Prostate gland (tissue), 2 donors: ENCODE measurements around the gene CLDN3. TPM values are rescaled to one million over a fixed set of nuclear protein-coding genes. Genes with fewer than 3 reads are reported as not detected.

Source experiments
- DNase-seq: peaks from one replicate; pipeline ENCODE4 v3.0.0-alpha.2; 2019; ENCODE audit warnings: low spot score
- H3K27ac ChIP-seq, 2 donors: fragments of 200-600 bp; sonication (generic); 2 replicates each; pipeline ENCODE4 v1.5.1; 2017 to 2019
- H3K27me3 ChIP-seq: fragments of 200-600 bp; sonication (generic); replicated peaks from 2 replicates; pipeline ENCODE4 v1.5.1; 2019; ENCODE audit not compliant: insufficient read depth
- H3K36me3 ChIP-seq, 2 donors: fragments of 200-600 bp; sonication (generic); 1 replicate in 1 of 2; 2 replicates in 1 of 2; pipeline versions ENCODE4 v1.5.1 to v1.8.1; 2017 to 2019
- H3K4me1 ChIP-seq: fragments of 200-600 bp; sonication (generic); replicated peaks from 2 replicates; pipeline ENCODE4 v1.5.1; 2019
- H3K4me3 ChIP-seq, 2 donors: fragments of 200-600 bp; sonication (generic); 2 replicates each; pipeline ENCODE4 v1.5.1; 2017 to 2019
- H3K9me3 ChIP-seq: fragments of 200-600 bp; sonication (generic); 2 replicates; pipeline ENCODE4 v1.5.1; 2017
- CTCF ChIP-seq, 4 experiments: fragments of 200-600 bp in 2 of 4; fragments of 450-650 bp in 2 of 4; sonication (generic) in 2 of 4; IDR thresholded peaks; 1 replicate in 3 of 4; 2 replicates in 1 of 4; pipeline ENCODE4 v1.5.1; 2016 to 2019; ENCODE audit warnings: antibody characterized with exemption in 4 of 4, mild to moderate bottlenecking in 2 of 4, moderate library complexity in 2 of 4
- POLR2A ChIP-seq: fragments of 450-650 bp; IDR thresholded peaks from one replicate; pipeline ENCODE4 v1.6.1; 2016; ENCODE audit warnings: antibody characterized with exemption, mild to moderate bottlenecking
- POLR2AphosphoS5 ChIP-seq: sonication (generic); formaldehyde crosslinking; IDR thresholded peaks from one replicate; pipeline ENCODE4 v1.6.1; 2017; ENCODE audit warnings: antibody characterized with exemption
- WGBS: methylation state at CpG from one replicate; pipeline ENCODE4 v1.1.5; 2018; 5-methylcytosine and 5-hydroxymethylcytosine counted together
- intact Hi-C: fragments of 100-400 bp; cut with DNase I; formaldehyde crosslinking; loops from one replicate; pipeline ENCODE4 v1.14.2; 2022
- total RNA-seq, 2 donors: library from RNA; depleted of rRNA; stranded (reverse); fragments of >200 nt; gene quantifications; one replicate each; pipeline ENCODE4 v1.1.0, GENCODE V29; 2016

CLDN3 gene
- total RNA-seq, 2 donors from 2014 or later = 156 to 176 TPM

GRCh38 chr7:73740212-73740611 is 29.9 kb downstream of the CLDN3 start:
- 90% methylated on average over 7 of the region's 7 CpGs for WGBS
- Histone ChIP-seq H3K27me3 (no peaks in the 10 kb centered on the region), H3K4me3 (no peak overlapping the region), H3K9me3 (no peaks in the 10 kb centered on the region), H3K4me1 (peaks cover 25% of the 10 kb centered on the region), H3K36me3 (no peaks in the 10 kb centered on the region), H3K27ac (peak overlapping the region; percentile 94 to 98)
- TF ChIP-seq POLR2A (no peak), CTCF (IDR thresholded peaks at IDR 0.05) (no peak), POLR2AphosphoS5 (no peak)
- DNase-seq = no peak
- intact Hi-C loops = loop anchor here (5.0 kb wide), 1 partner anchor 112 kb away; no protein-coding TSS in a partner anchor

GRCh38 chr7:73739387-73739767 is 30.7 kb downstream of the CLDN3 start:
- intact Hi-C loops = no loop called here
- 57% methylated on average over 13 of the region's 13 CpGs for WGBS
- Histone ChIP-seq H3K4me1 (peaks cover 25% of the 10 kb centered on the region), H3K27me3 (no peaks in the 10 kb centered on the region), H3K27ac (peak overlapping the region; percentile 94 to 98), H3K9me3 (no peaks in the 10 kb centered on the region), H3K4me3 (peak overlapping the region; percentile 69 to 80), H3K36me3 (no peaks in the 10 kb centered on the region)
- TF ChIP-seq CTCF (IDR thresholded peaks at IDR 0.05) = no peak
- no peak for TF ChIP-seq POLR2A
- no peak for TF ChIP-seq POLR2AphosphoS5
- DNase-seq = no peak

- under 1% methylated on average over 72 of the region's 84 CpGs for WGBS
Observed at GRCh38 chr7:73738612-73739386, 31.3 kb downstream of the CLDN3 start, which contains the start of gene ABHD11. TSS of gene ABHD11 (minus strand) at chr7:73738802. CDS start at chr7:73738770, 32 bp downstream.

GRCh38 chr7:73738220-73738611 is 31.9 kb downstream of the CLDN3 start:
- no peaks in the 10 kb centered on the region for H3K9me3 ChIP-seq
- peak; percentile 60 for DNase-seq
- peak overlapping the region; percentile 69 to 80 for H3K4me3 ChIP-seq
- under 1% methylated on average over 24 of the region's 24 CpGs for WGBS
- TF ChIP-seq CTCF (IDR thresholded peaks at IDR 0.05) (no peak), POLR2A (no peak), POLR2AphosphoS5 (no peak)
- peaks cover 25% of the 10 kb centered on the region for H3K4me1 ChIP-seq
- peak overlapping the region; percentile 94 to 98 for H3K27ac ChIP-seq
- intact Hi-C loops = no loop called here
- no peaks in the 10 kb centered on the region for H3K36me3 ChIP-seq
- no peaks in the 10 kb centered on the region for H3K27me3 ChIP-seq

More at GRCh38 chr7:73738612-73739386, 31.3 kb downstream of the CLDN3 start, which contains the start of gene ABHD11:
- peaks cover 25% of the 10 kb centered on the region for H3K4me1 ChIP-seq
- intact Hi-C loops = no loop called here
- no peaks in the 10 kb centered on the region for H3K9me3 ChIP-seq
- DNase-seq = peak; percentile 100
- H3K27ac ChIP-seq = peak within 1 kb of the TSS; percentile 94 to 98
- peak within 1 kb of the TSS; percentile 69 to 80 for H3K4me3 ChIP-seq
- no peaks in the 10 kb centered on the region for H3K27me3 ChIP-seq
- TF ChIP-seq CTCF (IDR thresholded peaks at IDR 0.05) = peak in 2 of 4 experiments; percentile 12 to 30
- peak; percentile 96 for TF ChIP-seq POLR2AphosphoS5
- peak; percentile 91 for TF ChIP-seq POLR2A
- no peaks in the 10 kb centered on the region for H3K36me3 ChIP-seq
